ENCODE results near the gene ARL6IP4. TPM values are rescaled to one million over a fixed set of nuclear protein-coding genes. Genes with fewer than 3 reads are reported as not detected.

Gene ARL6IP4
- total RNA-seq, 2 experiments from 2014 or later, result 228 to 263 TPM

DNA sequence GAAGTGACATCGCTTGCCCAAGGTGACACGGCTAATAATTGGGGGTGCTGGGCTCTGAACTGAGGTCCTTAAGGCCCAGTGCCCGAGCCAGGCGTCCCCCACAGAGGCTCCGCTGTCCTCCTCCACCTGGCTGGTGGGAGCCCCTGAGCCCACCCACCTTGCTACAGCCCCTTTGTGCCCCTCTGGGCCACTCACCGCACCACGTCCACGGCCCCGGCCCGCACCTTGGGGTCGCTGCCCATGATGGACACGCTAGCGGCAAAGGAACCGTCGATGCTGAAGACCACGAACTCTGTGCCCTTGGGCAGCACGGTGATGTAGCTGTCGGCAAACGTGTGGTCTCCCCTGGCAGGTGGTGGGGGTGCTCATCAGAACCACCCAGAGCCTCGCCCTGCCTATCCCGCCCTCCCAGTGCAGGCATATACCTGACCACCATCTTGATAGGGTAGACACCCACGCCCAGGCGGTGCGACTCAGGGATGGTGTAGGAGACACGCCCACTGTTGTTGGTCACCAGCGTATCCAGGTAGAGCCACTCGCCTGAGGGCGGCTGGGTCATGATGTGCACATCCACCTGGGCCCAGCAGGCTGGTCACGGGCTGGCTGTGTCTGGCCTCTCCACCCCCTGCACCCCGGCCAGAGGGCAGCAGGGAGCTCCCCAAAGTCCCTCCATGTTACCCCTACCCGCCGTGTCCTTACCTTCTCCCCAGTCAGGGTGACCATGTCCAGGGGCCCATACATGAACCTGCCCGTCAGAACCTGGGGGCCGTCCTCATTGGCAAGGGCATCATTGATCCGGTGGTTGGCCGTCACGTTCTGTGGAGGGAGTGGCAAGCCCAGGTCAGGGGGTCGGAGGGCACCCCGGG lies 6.8 kb downstream of the ARL6IP4 start:
- peaks cover 24% of the 10 kb centered on the region for H3K4me1 ChIP-seq (ENCODE audit: insufficient read depth, low read length, poor library complexity, severe bottlenecking)
- H3K79me2 ChIP-seq (ENCODE audit: insufficient read depth, low read depth, low read length), result peaks cover under 1% of the 10 kb centered on the region; the same call in 1 of the 2 replicates
- intact Hi-C loops (cut with micrococcal nuclease; ENCODE audit: unreplicated experiment), result no loop called here
- no peak overlapping the region for H3K4me3 ChIP-seq (ENCODE audit: low read depth, low read length, poor library complexity, severe bottlenecking)
- no TSS peak for BruUV-seq (replicated peaks)
- peaks cover 24% of the 10 kb centered on the region for H3K36me3 ChIP-seq (ENCODE audit: insufficient read depth, low read length)
- no peak overlapping the region for H3K27ac ChIP-seq (ENCODE audit: low read depth, low read length, poor library complexity, severe bottlenecking)
- CTCF ChIA-PET (ENCODE audit: unreplicated experiment), result no interaction called here
- TF ChIP-seq EZH2phosphoT487 (IDR thresholded peaks at IDR 0.05; ENCODE audit: borderline replicate concordance, low read depth, low read length), result no peak
- TF ChIP-seq, protein P1, sequence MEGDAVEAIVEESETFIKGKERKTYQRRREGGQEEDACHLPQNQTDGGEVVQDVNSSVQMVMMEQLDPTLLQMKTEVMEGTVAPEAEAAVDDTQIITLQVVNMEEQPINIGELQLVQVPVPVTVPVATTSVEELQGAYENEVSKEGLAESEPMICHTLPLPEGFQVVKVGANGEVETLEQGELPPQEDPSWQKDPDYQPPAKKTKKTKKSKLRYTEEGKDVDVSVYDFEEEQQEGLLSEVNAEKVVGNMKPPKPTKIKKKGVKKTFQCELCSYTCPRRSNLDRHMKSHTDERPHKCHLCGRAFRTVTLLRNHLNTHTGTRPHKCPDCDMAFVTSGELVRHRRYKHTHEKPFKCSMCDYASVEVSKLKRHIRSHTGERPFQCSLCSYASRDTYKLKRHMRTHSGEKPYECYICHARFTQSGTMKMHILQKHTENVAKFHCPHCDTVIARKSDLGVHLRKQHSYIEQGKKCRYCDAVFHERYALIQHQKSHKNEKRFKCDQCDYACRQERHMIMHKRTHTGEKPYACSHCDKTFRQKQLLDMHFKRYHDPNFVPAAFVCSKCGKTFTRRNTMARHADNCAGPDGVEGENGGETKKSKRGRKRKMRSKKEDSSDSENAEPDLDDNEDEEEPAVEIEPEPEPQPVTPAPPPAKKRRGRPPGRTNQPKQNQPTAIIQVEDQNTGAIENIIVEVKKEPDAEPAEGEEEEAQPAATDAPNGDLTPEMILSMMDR (conservative IDR thresholded peaks at IDR 0.05; ENCODE audit: low read length), result no peak
- no peaks in the 10 kb centered on the region for H3K9me3 ChIP-seq (ENCODE audit: low read length)
- H4K20me1 ChIP-seq (ENCODE audit: insufficient read depth, low read length), result no peaks in the 10 kb centered on the region
- H3K4me2 ChIP-seq (ENCODE audit: low read length), result no peak overlapping the region
- no peak overlapping the region for H2AFZ ChIP-seq (ENCODE audit: low read length)
- POLR2A ChIA-PET, result no interaction called here
- no peak for DNase-seq (ENCODE audit: low spot score)
- H3K9me2 ChIP-seq (ENCODE audit: insufficient read depth, low read length), result no peaks in the 10 kb centered on the region

DNA sequence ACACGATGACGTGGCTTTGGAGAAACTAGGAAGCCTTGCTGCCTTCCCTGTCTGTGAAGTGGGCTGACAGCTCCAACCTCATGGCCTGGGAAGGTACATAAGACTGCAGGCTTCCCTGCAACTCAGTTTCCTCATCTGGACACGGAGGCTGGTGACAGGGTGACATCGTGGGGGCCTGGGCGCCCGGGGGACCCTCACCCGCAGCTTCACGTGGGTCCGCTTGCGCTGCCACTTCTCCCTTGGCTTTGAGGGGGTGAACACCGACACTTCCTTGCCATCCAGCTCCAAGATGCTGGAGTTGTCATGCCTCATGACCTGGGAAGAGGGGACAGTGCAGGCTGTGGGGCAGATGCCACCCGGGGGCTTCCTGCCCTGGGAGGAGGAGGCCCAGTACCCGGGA lies 7.6 kb downstream of the ARL6IP4 start:
- Histone ChIP-seq H3K79me2 (ENCODE audit: insufficient read depth, low read depth, low read length) (no peaks in the 10 kb centered on the region), H4K20me1 (ENCODE audit: insufficient read depth, low read length) (no peaks in the 10 kb centered on the region), H3K4me2 (ENCODE audit: low read length) (no peak overlapping the region), H3K27ac (ENCODE audit: low read depth, low read length, poor library complexity, severe bottlenecking) (no peak overlapping the region), H3K4me1 (ENCODE audit: insufficient read depth, low read length, poor library complexity, severe bottlenecking) (peaks cover 17% of the 10 kb centered on the region), H3K4me3 (ENCODE audit: low read depth, low read length, poor library complexity, severe bottlenecking) (no peak overlapping the region), H3K9me2 (ENCODE audit: insufficient read depth, low read length) (no peaks in the 10 kb centered on the region), H3K9me3 (ENCODE audit: low read length) (no peaks in the 10 kb centered on the region), H3K36me3 (ENCODE audit: insufficient read depth, low read length) (peaks cover 16% of the 10 kb centered on the region; the same call in 1 of the 2 replicates), H2AFZ (ENCODE audit: low read length) (no peak overlapping the region)
- DNase-seq (ENCODE audit: low spot score), result no peak
- TF ChIP-seq EZH2phosphoT487 (IDR thresholded peaks at IDR 0.05; ENCODE audit: borderline replicate concordance, low read depth, low read length), result no peak
- TF ChIP-seq, protein P1 (conservative IDR thresholded peaks at IDR 0.05; ENCODE audit: low read length), result no peak
- ChIA-PET POLR2A (no interaction called here), CTCF (ENCODE audit: unreplicated experiment) (no interaction called here)
- BruUV-seq (replicated peaks), result no TSS peak
- intact Hi-C loops (cut with micrococcal nuclease; ENCODE audit: unreplicated experiment), result no loop called here

DNA sequence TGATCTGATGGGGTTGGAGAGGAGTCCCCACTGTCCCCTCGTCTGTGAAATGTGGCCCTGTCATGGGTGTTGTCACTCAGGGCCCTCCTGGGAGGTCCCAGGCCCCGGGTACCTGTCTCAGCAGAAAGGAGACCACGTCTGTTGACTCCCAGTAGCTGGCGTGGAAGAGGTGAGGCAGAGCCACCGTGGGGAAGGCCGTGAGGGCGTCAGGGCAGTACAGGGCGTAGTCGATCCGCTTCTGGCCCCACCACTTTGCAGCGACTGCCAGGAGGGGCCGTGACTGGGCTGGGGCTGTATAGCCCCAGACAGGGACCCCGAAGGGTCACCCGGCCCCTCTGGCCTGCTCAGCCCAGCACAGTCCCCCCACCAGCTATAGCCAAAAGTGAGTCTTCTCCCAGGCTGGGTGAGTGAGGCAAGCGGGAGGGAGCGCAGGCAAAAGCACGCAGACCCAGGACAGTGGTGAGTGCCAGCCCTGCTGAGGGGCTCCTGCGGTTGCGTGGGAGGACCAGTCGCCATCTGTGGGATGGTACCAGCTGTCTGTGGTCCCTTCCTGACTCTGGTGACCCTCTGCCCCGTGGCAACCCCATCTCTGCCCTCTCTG lies 8.2 kb downstream of the ARL6IP4 start:
- Histone ChIP-seq H3K4me1 (ENCODE audit: insufficient read depth, low read length, poor library complexity, severe bottlenecking) (peaks cover 11% of the 10 kb centered on the region), H3K9me2 (ENCODE audit: insufficient read depth, low read length) (no peaks in the 10 kb centered on the region), H3K79me2 (ENCODE audit: insufficient read depth, low read depth, low read length) (no peaks in the 10 kb centered on the region), H3K4me3 (ENCODE audit: low read depth, low read length, poor library complexity, severe bottlenecking) (no peak overlapping the region), H3K4me2 (ENCODE audit: low read length) (no peak overlapping the region), H3K36me3 (ENCODE audit: insufficient read depth, low read length) (peaks cover 10% of the 10 kb centered on the region; the same call in 1 of the 2 replicates), H4K20me1 (ENCODE audit: insufficient read depth, low read length) (no peaks in the 10 kb centered on the region), H3K27ac (ENCODE audit: low read depth, low read length, poor library complexity, severe bottlenecking) (no peak overlapping the region), H2AFZ (ENCODE audit: low read length) (no peak overlapping the region), H3K9me3 (ENCODE audit: low read length) (no peaks in the 10 kb centered on the region)
- BruUV-seq (replicated peaks), result no TSS peak
- intact Hi-C loops (cut with micrococcal nuclease; ENCODE audit: unreplicated experiment), result no loop called here
- TF ChIP-seq, protein P1 (conservative IDR thresholded peaks at IDR 0.05; ENCODE audit: low read length), result no peak
- no peak for TF ChIP-seq EZH2phosphoT487 (IDR thresholded peaks at IDR 0.05; ENCODE audit: borderline replicate concordance, low read depth, low read length)
- ChIA-PET CTCF (ENCODE audit: unreplicated experiment) (interaction anchor here (0.7 kb wide), 1 partner anchor 197 kb away, joined by 3 read pairs; no protein-coding TSS in a partner anchor), POLR2A (no interaction called here)
- no peak for DNase-seq (ENCODE audit: low spot score)

Data from OCI-LY7 (cell line).